Uterus (tissue), 4 donors: ENCODE measurements around the gene ISX. TPM values are rescaled to one million over a fixed set of nuclear protein-coding genes. Genes with fewer than 3 reads are reported as not detected.

Experiments
- DNase-seq, 2 donors: peaks; one replicate each; pipeline ENCODE4 v3.0.0-alpha.2; 2019 to 2020
- H3K27ac ChIP-seq, 2 donors: fragments of 200-600 bp; sonication (generic); 1 replicate in 1 of 2; 2 replicates in 1 of 2; pipeline ENCODE4 v1.5.1; 2016 to 2018
- H3K27me3 ChIP-seq, 2 donors: fragments of 200-600 bp; sonication (generic); one replicate each; pipeline ENCODE4 v1.5.1; 2018 to 2019; ENCODE audit warnings: control low read depth in 1 of 2
- H3K36me3 ChIP-seq, 2 donors: fragments of 200-600 bp; sonication (generic); one replicate each; pipeline ENCODE4 v1.5.1; 2019; ENCODE audit warnings: control low read depth in 1 of 2
- H3K4me1 ChIP-seq, 2 donors: fragments of 200-600 bp; sonication (generic); one replicate each; pipeline ENCODE4 v1.5.1; 2018 to 2019; ENCODE audit warnings: control low read depth in 1 of 2
- H3K4me3 ChIP-seq, 2 donors: fragments of 200-600 bp; sonication (generic); 1 replicate in 1 of 2; 2 replicates in 1 of 2; pipeline ENCODE4 v1.5.1; 2018 to 2019; ENCODE audit warnings: mild to moderate bottlenecking in 1 of 2
- H3K9me3 ChIP-seq, 2 donors: fragments of 200-600 bp; sonication (generic); one replicate each; pipeline ENCODE4 v1.5.1; 2019; ENCODE audit warnings: control low read depth in 1 of 2
- POLR2A ChIP-seq, 2 donors: fragments of 450-650 bp; IDR thresholded peaks; one replicate each; pipeline ENCODE4 v1.6.1; 2016; ENCODE audit warnings: antibody characterized with exemption in 2 of 2, mild to moderate bottlenecking in 1 of 2, moderate library complexity in 1 of 2
- intact Hi-C: fragments of 100-400 bp; cut with DNase I; formaldehyde crosslinking; loops from one replicate; pipeline ENCODE4 v1.15.1; 2023; ENCODE audit warnings: low total_unique reads
- total RNA-seq, 4 donors: library from RNA; depleted of rRNA in 3 of 4; stranded (reverse); fragments of >200 nt in 3 of 4; gene quantifications; one replicate each; pipeline versions ENCODE4 v1.1.0 to v1.2.4, GENCODE V29; 2014 to 2023
- TF ChIP-seq, protein P1 (sequence below), 4 experiments: fragments of 200-600 bp in 2 of 4; fragments of 450-650 bp in 2 of 4; sonication (generic) in 2 of 4; IDR thresholded peaks; one replicate each; pipeline ENCODE4 v1.5.1; 2016 to 2019; ENCODE audit warnings: antibody characterized with exemption in 4 of 4, mild to moderate bottlenecking in 2 of 4, moderate library complexity in 1 of 4
- donor health status: DM: yes; HTN: yes; CAD: no.

ISX gene
- total RNA-seq, 4 donors from 2014 or later: under 0.01 TPM; not detected in 3

DNA sequence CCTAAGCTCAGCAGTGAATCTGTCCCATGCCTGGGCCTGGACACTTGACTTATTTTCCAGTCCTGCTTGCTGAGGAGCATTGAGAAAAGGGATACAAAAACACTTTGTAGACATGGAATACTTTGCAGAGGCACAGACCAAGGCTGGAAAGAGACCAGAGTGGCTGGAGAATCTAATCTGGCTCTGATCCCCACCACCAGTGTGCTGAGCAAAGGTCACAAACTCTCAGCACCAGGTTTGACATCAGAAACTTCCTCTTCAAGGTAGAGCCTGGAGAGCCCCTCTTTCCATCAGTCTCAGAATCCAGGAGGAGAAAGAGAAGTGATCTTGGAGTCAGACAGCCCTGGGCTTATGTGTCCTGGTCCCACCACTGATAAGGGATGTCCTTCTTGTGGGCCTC, 53.5 kb downstream of the ISX start:
- no peaks in the 10 kb centered on the region for H3K4me1 ChIP-seq
- intact Hi-C loops: no loop called here
- no peaks in the 10 kb centered on the region for H3K27me3 ChIP-seq
- no peak overlapping the region for H3K27ac ChIP-seq
- H3K4me3 ChIP-seq: no peak overlapping the region
- no peak for DNase-seq
- no peak for TF ChIP-seq POLR2A (IDR thresholded peaks at IDR 0.05)
- TF ChIP-seq, protein P1, sequence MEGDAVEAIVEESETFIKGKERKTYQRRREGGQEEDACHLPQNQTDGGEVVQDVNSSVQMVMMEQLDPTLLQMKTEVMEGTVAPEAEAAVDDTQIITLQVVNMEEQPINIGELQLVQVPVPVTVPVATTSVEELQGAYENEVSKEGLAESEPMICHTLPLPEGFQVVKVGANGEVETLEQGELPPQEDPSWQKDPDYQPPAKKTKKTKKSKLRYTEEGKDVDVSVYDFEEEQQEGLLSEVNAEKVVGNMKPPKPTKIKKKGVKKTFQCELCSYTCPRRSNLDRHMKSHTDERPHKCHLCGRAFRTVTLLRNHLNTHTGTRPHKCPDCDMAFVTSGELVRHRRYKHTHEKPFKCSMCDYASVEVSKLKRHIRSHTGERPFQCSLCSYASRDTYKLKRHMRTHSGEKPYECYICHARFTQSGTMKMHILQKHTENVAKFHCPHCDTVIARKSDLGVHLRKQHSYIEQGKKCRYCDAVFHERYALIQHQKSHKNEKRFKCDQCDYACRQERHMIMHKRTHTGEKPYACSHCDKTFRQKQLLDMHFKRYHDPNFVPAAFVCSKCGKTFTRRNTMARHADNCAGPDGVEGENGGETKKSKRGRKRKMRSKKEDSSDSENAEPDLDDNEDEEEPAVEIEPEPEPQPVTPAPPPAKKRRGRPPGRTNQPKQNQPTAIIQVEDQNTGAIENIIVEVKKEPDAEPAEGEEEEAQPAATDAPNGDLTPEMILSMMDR (IDR thresholded peaks at IDR 0.05): no peak
- H3K9me3 ChIP-seq: no peaks in the 10 kb centered on the region
- H3K36me3 ChIP-seq: no peaks in the 10 kb centered on the region

DNA sequence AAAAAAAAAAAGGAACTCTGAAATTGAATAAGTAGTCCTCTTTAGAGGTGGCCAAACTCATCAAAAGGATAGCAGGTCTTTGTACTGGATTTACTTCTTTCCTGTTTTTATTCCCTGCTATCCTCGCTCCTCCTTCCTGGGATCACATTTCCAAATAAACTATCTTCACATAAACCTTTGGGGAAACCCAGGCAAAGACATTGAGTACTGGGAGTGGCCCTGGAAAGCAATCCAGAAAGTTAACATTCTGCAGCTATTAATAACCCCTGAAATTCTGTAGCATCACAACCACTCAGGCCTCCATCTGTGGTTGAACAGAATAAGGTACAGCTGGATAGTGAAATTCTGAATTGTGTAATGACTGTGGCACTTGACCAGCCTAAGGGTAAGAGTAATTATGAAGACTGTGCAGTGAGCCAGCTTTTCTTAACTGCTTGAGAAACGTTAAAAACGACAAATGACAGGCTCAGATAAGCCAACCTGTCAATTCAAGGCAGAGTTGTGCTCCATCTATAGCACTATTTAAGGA, 58.8 kb downstream of the ISX start:
- intact Hi-C loops: no loop called here
- Histone ChIP-seq H3K27me3 (no peaks in the 10 kb centered on the region), H3K27ac (no peak overlapping the region), H3K4me1 (no peaks in the 10 kb centered on the region), H3K9me3 (no peaks in the 10 kb centered on the region), H3K36me3 (no peaks in the 10 kb centered on the region), H3K4me3 (no peak overlapping the region)
- TF ChIP-seq, protein P1 (IDR thresholded peaks at IDR 0.05): no peak
- TF ChIP-seq POLR2A (IDR thresholded peaks at IDR 0.05): no peak
- DNase-seq: no peak

DNA sequence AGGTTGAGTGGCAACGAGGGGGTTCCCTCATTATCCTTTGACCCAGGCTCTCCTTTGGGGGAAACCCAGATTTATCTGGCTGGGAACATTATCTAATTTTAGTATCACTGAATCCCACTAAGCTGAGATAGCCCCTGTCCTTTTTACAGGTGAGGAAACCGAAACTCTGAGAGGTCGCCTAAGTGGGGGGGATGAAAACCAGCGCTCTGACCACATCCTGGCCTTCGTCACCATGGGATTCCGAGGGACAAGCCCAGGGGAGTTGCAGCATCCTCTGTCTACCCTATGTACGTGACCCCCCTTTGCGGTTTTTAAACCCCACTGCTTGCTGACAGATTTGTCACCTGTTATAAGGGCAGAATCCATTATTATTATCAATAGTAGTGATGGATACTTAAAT, 61.0 kb downstream of the ISX start:
- Histone ChIP-seq H3K4me3 (no peak overlapping the region), H3K27me3 (no peaks in the 10 kb centered on the region), H3K27ac (no peak overlapping the region), H3K36me3 (no peaks in the 10 kb centered on the region), H3K9me3 (no peaks in the 10 kb centered on the region), H3K4me1 (no peaks in the 10 kb centered on the region)
- intact Hi-C loops: no loop called here
- DNase-seq: no peak
- no peak for TF ChIP-seq POLR2A (IDR thresholded peaks at IDR 0.05)
- TF ChIP-seq, protein P1 (IDR thresholded peaks at IDR 0.05): no peak

DNA sequence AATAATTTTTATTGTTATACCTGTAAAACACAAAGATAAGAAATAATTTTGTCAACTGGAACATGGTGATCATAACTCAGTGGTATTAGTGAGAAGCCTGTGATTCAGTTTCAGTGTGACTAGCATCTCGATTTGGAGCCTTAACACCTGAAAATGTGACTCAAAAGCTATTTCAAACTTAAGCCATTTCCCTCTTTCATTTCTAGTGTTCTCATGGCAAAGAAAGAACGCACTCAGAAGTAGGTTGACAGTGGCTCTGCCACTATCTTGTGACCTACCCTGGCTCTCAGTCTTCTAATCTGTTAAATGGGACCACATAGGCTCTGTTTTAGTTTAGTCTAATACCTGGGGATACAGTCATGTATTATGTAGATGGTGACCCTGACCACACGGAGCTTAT, 62.7 kb downstream of the ISX start:
- Histone ChIP-seq H3K9me3 (no peaks in the 10 kb centered on the region), H3K4me1 (no peaks in the 10 kb centered on the region), H3K27ac (no peak overlapping the region), H3K4me3 (no peak overlapping the region), H3K27me3 (no peaks in the 10 kb centered on the region), H3K36me3 (no peaks in the 10 kb centered on the region)
- intact Hi-C loops: no loop called here
- TF ChIP-seq, protein P1 (IDR thresholded peaks at IDR 0.05): no peak
- no peak for DNase-seq

DNA sequence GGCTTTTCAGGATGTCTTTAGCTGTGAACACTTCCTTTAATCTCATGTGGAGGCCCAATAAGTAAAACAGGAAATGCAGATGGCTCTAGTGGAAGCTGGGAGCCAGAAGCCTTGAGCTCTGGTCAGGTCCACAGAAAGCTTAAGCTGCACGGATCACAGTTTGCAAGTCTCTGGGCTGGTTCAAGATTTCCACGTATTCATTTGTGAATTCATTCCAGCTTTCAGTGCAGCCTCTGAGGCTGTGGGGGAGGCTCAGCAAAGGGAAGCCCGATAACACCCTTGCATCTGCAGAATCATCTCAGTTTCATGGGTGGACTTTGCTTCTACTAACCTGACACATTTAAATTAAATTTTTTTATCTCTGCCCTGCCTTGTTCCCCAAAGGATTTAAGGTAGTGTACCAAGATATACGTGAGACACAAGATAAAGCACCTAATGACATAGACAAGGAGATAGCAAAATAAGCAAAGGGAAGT, 65.6 kb downstream of the ISX start:
- no peak for TF ChIP-seq POLR2A (IDR thresholded peaks at IDR 0.05)
- TF ChIP-seq, protein P1 (IDR thresholded peaks at IDR 0.05): no peak
- intact Hi-C loops: no loop called here
- no peaks in the 10 kb centered on the region for H3K27me3 ChIP-seq
- H3K4me1 ChIP-seq: no peaks in the 10 kb centered on the region
- no peaks in the 10 kb centered on the region for H3K36me3 ChIP-seq
- no peak overlapping the region for H3K27ac ChIP-seq
- no peaks in the 10 kb centered on the region for H3K9me3 ChIP-seq
- no peak for DNase-seq
- H3K4me3 ChIP-seq: no peak overlapping the region
